ENCODE measurements around the gene IFNGR2. TPM values are rescaled to one million over a fixed set of nuclear protein-coding genes. Genes with fewer than 3 reads are reported as not detected.

The IFNGR2 gene
- total RNA-seq, 6 experiments from 2014 or later: 51.2 to 68.6 (median 64.2) TPM

DNA sequence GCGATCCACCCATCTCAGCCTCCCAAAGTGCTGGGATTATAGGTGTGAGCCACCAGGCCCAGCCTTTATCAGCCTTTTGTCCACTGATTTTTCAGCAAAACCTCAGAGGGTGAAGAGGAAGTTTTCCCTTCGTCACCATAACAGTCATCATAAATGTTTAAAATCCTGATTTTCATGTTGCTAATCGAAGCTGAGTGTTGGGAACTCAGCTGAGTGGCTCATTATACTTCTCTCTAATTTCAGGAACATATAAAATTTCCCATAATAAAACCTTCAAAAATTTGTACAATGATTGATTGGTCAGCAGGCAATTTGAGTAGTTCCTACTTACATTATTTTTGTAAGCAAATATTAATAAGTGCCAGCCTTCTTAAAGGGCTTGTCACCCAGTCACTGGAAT, 31.8 kb upstream of the IFNGR2 start:
- Mint-ChIP-seq H3K4me3 (no peak overlapping the region), H3K4me1 (ENCODE audit: low read depth) (peaks cover 13% of the 10 kb centered on the region), H3K27me3 (ENCODE audit: insufficient read depth) (peaks cover 5% of the 10 kb centered on the region), H3K36me3 (ENCODE audit: low read depth) (peaks cover 24% of the 10 kb centered on the region), H3K27ac (no peak overlapping the region), H3K9me3 (peaks cover 36% of the 10 kb centered on the region)
- no peak for DNase-seq
- TF ChIP-seq CTCF (IDR thresholded peaks at IDR 0.05): no peak

GRCh38 chr21:33372582-33372981, 30.6 kb upstream of the IFNGR2 start:
- no peak for DNase-seq
- Mint-ChIP-seq H3K36me3 (ENCODE audit: low read depth) (peaks cover 12% of the 10 kb centered on the region), H3K9me3 (peaks cover 23% of the 10 kb centered on the region), H3K4me3 (no peak overlapping the region), H3K4me1 (ENCODE audit: low read depth) (peaks cover 19% of the 10 kb centered on the region), H3K27ac (no peak overlapping the region), H3K27me3 (ENCODE audit: insufficient read depth) (peaks cover 5% of the 10 kb centered on the region)
- no peak for TF ChIP-seq CTCF (IDR thresholded peaks at IDR 0.05)

GRCh38 chr21:33373451-33373850, 29.8 kb upstream of the IFNGR2 start:
- Mint-ChIP-seq H3K9me3 (peaks cover 15% of the 10 kb centered on the region), H3K27ac (no peak overlapping the region; the same call in 1 of the 2 replicates), H3K4me1 (ENCODE audit: low read depth) (peaks cover 19% of the 10 kb centered on the region), H3K36me3 (ENCODE audit: low read depth) (peaks cover 4% of the 10 kb centered on the region), H3K27me3 (ENCODE audit: insufficient read depth) (peaks cover 5% of the 10 kb centered on the region; the same call in 1 of the 2 replicates), H3K4me3 (no peak overlapping the region)
- TF ChIP-seq CTCF (IDR thresholded peaks at IDR 0.05): no peak
- DNase-seq: peak; percentile 48

GRCh38 chr21:33374080-33374449, 29.1 kb upstream of the IFNGR2 start:
- no peak for DNase-seq
- no peak overlapping the region for H3K27ac Mint-ChIP-seq
- H3K4me3 Mint-ChIP-seq: no peak overlapping the region
- TF ChIP-seq CTCF (IDR thresholded peaks at IDR 0.05): no peak
- H3K36me3 Mint-ChIP-seq (ENCODE audit: low read depth): no peaks in the 10 kb centered on the region
- peaks cover 11% of the 10 kb centered on the region for H3K9me3 Mint-ChIP-seq
- peaks cover 5% of the 10 kb centered on the region; the same call in 1 of the 2 replicates for H3K27me3 Mint-ChIP-seq (ENCODE audit: insufficient read depth)
- peaks cover 21% of the 10 kb centered on the region for H3K4me1 Mint-ChIP-seq (ENCODE audit: low read depth)

- TF ChIP-seq CTCF (IDR thresholded peaks at IDR 0.05): peak; percentile 82
- Mint-ChIP-seq H3K27ac (no peak overlapping the region), H3K4me3 (no peak overlapping the region), H3K4me1 (ENCODE audit: low read depth) (peaks cover 26% of the 10 kb centered on the region), H3K9me3 (peaks cover 6% of the 10 kb centered on the region), H3K36me3 (ENCODE audit: low read depth) (no peaks in the 10 kb centered on the region), H3K27me3 (ENCODE audit: insufficient read depth) (peaks cover 4% of the 10 kb centered on the region; the same call in 1 of the 2 replicates)
- DNase-seq: peak; percentile 16
Observed at GRCh38 chr21:33374450-33375096, 28.6 kb upstream of the IFNGR2 start.

Data from HFFc6 (cell line).